ENCODE data around the gene TNP1. TPM values are rescaled to one million over a fixed set of nuclear protein-coding genes. Genes with fewer than 3 reads are reported as not detected.

Gene TNP1
- total and polyA plus RNA-seq, 4 donors = not detected

- H3K27me3 ChIP-seq (ENCODE audit: control insufficient read depth in 4 of 4, insufficient read depth in 4 of 4, low read length in 3 of 4) = no peaks in the 10 kb centered on the region
These were observed 5.8 kb upstream of the TNP1 start for GRCh38 chr2:216865658-216866057.

More at GRCh38 chr2:216865658-216866057, 5.8 kb upstream of the TNP1 start:
- no peak for DNase-seq (ENCODE audit: low spot score)
- Histone ChIP-seq H3K36me3 (ENCODE audit: control insufficient read depth in 4 of 4, insufficient read depth in 3 of 4, low read depth in 1 of 4, low read length in 3 of 4) (no peaks in the 10 kb centered on the region), H3K4me1 (ENCODE audit: control insufficient read depth in 4 of 4, insufficient read depth in 4 of 4, low read length in 3 of 4) (peaks cover 0 to under 1% (median 0%) of the 10 kb centered on the region in 4 donors), H3K9me3 (ENCODE audit: control insufficient read depth in 4 of 4, low read length in 3 of 4) (no peaks in the 10 kb centered on the region), H3K4me3 (ENCODE audit: low read depth in 1 of 3, low read length in 3 of 3) (no peak overlapping the region), H3K9ac (ENCODE audit: low read depth in 1 of 2, low read length in 2 of 2) (no peak overlapping the region), H3K27ac (ENCODE audit: low read depth in 1 of 2, low read length in 2 of 2) (no peak overlapping the region)
- 94% methylated on average over 3 of the region's 3 CpGs for WGBS
- TF ChIP-seq, protein P1, sequence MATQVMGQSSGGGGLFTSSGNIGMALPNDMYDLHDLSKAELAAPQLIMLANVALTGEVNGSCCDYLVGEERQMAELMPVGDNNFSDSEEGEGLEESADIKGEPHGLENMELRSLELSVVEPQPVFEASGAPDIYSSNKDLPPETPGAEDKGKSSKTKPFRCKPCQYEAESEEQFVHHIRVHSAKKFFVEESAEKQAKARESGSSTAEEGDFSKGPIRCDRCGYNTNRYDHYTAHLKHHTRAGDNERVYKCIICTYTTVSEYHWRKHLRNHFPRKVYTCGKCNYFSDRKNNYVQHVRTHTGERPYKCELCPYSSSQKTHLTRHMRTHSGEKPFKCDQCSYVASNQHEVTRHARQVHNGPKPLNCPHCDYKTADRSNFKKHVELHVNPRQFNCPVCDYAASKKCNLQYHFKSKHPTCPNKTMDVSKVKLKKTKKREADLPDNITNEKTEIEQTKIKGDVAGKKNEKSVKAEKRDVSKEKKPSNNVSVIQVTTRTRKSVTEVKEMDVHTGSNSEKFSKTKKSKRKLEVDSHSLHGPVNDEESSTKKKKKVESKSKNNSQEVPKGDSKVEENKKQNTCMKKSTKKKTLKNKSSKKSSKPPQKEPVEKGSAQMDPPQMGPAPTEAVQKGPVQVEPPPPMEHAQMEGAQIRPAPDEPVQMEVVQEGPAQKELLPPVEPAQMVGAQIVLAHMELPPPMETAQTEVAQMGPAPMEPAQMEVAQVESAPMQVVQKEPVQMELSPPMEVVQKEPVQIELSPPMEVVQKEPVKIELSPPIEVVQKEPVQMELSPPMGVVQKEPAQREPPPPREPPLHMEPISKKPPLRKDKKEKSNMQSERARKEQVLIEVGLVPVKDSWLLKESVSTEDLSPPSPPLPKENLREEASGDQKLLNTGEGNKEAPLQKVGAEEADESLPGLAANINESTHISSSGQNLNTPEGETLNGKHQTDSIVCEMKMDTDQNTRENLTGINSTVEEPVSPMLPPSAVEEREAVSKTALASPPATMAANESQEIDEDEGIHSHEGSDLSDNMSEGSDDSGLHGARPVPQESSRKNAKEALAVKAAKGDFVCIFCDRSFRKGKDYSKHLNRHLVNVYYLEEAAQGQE (IDR thresholded peaks at IDR 0.05) = no peak
- no peak for TF ChIP-seq HNF4A (conservative IDR thresholded peaks at IDR 0.05)
- no peak for TF ChIP-seq SP1 (IDR thresholded peaks at IDR 0.05)
- no peak for TF ChIP-seq YY1 (IDR thresholded peaks at IDR 0.05)
- no peak for TF ChIP-seq FOXA1 (IDR thresholded peaks at IDR 0.05)
- TF ChIP-seq, protein P2, sequence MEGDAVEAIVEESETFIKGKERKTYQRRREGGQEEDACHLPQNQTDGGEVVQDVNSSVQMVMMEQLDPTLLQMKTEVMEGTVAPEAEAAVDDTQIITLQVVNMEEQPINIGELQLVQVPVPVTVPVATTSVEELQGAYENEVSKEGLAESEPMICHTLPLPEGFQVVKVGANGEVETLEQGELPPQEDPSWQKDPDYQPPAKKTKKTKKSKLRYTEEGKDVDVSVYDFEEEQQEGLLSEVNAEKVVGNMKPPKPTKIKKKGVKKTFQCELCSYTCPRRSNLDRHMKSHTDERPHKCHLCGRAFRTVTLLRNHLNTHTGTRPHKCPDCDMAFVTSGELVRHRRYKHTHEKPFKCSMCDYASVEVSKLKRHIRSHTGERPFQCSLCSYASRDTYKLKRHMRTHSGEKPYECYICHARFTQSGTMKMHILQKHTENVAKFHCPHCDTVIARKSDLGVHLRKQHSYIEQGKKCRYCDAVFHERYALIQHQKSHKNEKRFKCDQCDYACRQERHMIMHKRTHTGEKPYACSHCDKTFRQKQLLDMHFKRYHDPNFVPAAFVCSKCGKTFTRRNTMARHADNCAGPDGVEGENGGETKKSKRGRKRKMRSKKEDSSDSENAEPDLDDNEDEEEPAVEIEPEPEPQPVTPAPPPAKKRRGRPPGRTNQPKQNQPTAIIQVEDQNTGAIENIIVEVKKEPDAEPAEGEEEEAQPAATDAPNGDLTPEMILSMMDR (IDR thresholded peaks at IDR 0.05; ENCODE audit: low read depth, low read length, missing input control) = no peak
- TF ChIP-seq JUND (IDR thresholded peaks at IDR 0.05) = no peak
- no peak for TF ChIP-seq EGR1 (IDR thresholded peaks at IDR 0.05; ENCODE audit: low read depth in 2 of 2)
- TF ChIP-seq MAX (IDR thresholded peaks at IDR 0.05) = no peak
- no peak for TF ChIP-seq TAF1 (conservative IDR thresholded peaks at IDR 0.05)
- TF ChIP-seq, protein P3, sequence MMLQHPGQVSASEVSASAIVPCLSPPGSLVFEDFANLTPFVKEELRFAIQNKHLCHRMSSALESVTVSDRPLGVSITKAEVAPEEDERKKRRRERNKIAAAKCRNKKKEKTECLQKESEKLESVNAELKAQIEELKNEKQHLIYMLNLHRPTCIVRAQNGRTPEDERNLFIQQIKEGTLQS (IDR thresholded peaks at IDR 0.05) = no peak
- no peak for TF ChIP-seq HNF4G (IDR thresholded peaks at IDR 0.05)
- TF ChIP-seq FOXA2 (IDR thresholded peaks at IDR 0.05) = no peak
- no peak for TF ChIP-seq GABPA (IDR thresholded peaks at IDR 0.05 in 1 of 2, conservative IDR thresholded peaks at IDR 0.05 in 1 of 2)
- no peak for TF ChIP-seq ZBTB33 (IDR thresholded peaks at IDR 0.05)
- TF ChIP-seq NR2F2 (IDR thresholded peaks at IDR 0.05) = no peak
